GM12878 (cell line): Measurements from ENCODE around the gene HES2. TPM values are rescaled to one million over a fixed set of nuclear protein-coding genes. Genes with fewer than 3 reads are reported as not detected.
A peak's percentile ranks its signal among the peaks of the same experiment; 100 is the strongest.

Experiments used
- ATAC-seq: fragments of 200-7000 bp; cut with Tn5 transposase; 3 replicates; pipeline ENCODE4 v1.9.1; 2020; ENCODE audit warnings: mild to moderate bottlenecking, moderate library complexity
- BruUV-seq: library from RNA; stranded (reverse); fragments of 400-500 nt; replicated peaks from 2 replicates; lab custom pipeline; 2021; lab: Mats Ljungman, UMichigan
- CTCF ChIA-PET: fragments of 300-600 bp; sonication (Branson Sonifier 250); formaldehyde crosslinking; extraction: SDS; loops from one replicate; lab custom pipeline; 2021; ENCODE audit warnings: inconsistent platforms; lab: Yijun Ruan, JAX
- POLR2A ChIA-PET: fragments of 350-600 bp; formaldehyde crosslinking; extraction: SDS; loops from one replicate; lab custom pipeline; 2021; ENCODE audit warnings: inconsistent platforms; lab: Charles Lee
- RAD21 ChIA-PET: fragments of 300-600 bp; sonication (Branson Sonifier 250); formaldehyde crosslinking; loops from one replicate; lab custom pipeline; 2023; ENCODE audit warnings: antibody characterized with exemption; ENCODE audit not compliant: unreplicated experiment; lab: Charles Lee
- SMC1A ChIA-PET: fragments of 300-600 bp; sonication (Branson Sonifier 250); formaldehyde crosslinking; loops from one replicate; lab custom pipeline; 2023; ENCODE audit not compliant: unreplicated experiment, uncharacterized antibody; lab: Charles Lee
- DNase-seq: peaks from one replicate; pipeline ENCODE4 v3.0.0-alpha.2; 2011; ENCODE audit warnings: low read depth, low spot score
- FAIRE-seq: peaks from 3 replicates; lab custom pipeline; 2011; peaks lifted over from hg19 to GRCh38; lab: Jason Lieb, UNC
- H2AFZ ChIP-seq: 2 replicates; pipeline ENCODE4 v1.6.0; 2011; ENCODE audit warnings: low read depth, low read length, control low read depth; ENCODE audit not compliant: control insufficient read depth
- H3K27ac ChIP-seq: 2 replicates; pipeline ENCODE4 v1.5.1; 2011; ENCODE audit warnings: control low read depth; ENCODE audit not compliant: control insufficient read depth, insufficient read depth
- H3K27me3 ChIP-seq, 2 experiments: replicated peaks in 1 of 2; 2 replicates each; pipeline versions ENCODE4 v1.6.0 to v1.6.1; 2011; ENCODE audit warnings: low read length in 1 of 2; ENCODE audit not compliant: control insufficient read depth in 2 of 2, insufficient read depth in 2 of 2
- H3K36me3 ChIP-seq, 2 experiments: 2 replicates each; pipeline ENCODE4 v1.5.1; 2011; ENCODE audit warnings: low read length in 1 of 2; ENCODE audit not compliant: control insufficient read depth in 2 of 2, insufficient read depth in 2 of 2
- H3K4me1 ChIP-seq: 2 replicates; pipeline ENCODE4 v1.6.1; 2011; ENCODE audit warnings: mild to moderate bottlenecking, low read length, moderate library complexity, mixed read lengths; ENCODE audit not compliant: control insufficient read depth, insufficient read depth
- H3K4me2 ChIP-seq: 2 replicates; pipeline ENCODE4 v1.6.0; 2011; ENCODE audit warnings: control low read depth; ENCODE audit not compliant: control insufficient read depth, insufficient read depth
- H3K4me3 ChIP-seq: fragments of 200-600 bp; sonication (generic); 2 replicates; pipeline ENCODE4 v1.5.1; 2016
- H3K79me2 ChIP-seq: 2 replicates; pipeline ENCODE4 v1.6.0; 2011; ENCODE audit warnings: low read length; ENCODE audit not compliant: control insufficient read depth, insufficient read depth
- H3K9ac ChIP-seq: 2 replicates; pipeline ENCODE4 v1.8.0; 2011; ENCODE audit warnings: low read length, control low read depth, mixed read lengths; ENCODE audit not compliant: control insufficient read depth, insufficient read depth
- H3K9me3 ChIP-seq: replicated peaks from 3 replicates; pipeline ENCODE4 v1.5.1; 2011; ENCODE audit warnings: mild to moderate bottlenecking, low read length; ENCODE audit not compliant: control insufficient read depth, insufficient read depth
- H4K20me1 ChIP-seq: 2 replicates; pipeline ENCODE4 v1.6.0; 2011; ENCODE audit not compliant: control insufficient read depth, insufficient read depth
- BHLHE40 ChIP-seq, 2 experiments: fragments of 450-650 bp in 1 of 2; IDR thresholded peaks; 2 replicates each; pipeline ENCODE4 v1.6.1; 2011 to 2017; ENCODE audit warnings: low read depth in 2 of 2, borderline replicate concordance in 1 of 2, improper control_type of control experiment in 1 of 2, low read length in 1 of 2, mild to moderate bottlenecking in 1 of 2
- ZNF274 ChIP-seq: IDR thresholded peaks from one replicate; pipeline ENCODE4 v1.8.0; 2011; ENCODE audit not compliant: insufficient read length, insufficient read depth
- WGBS: methylation state at CpG from one replicate; pipeline ENCODE4 v1.1.6; 2016; ENCODE audit warnings: low lambda C conversion rate; ENCODE audit not compliant: insufficient replicate concordance, insufficient coverage; ENCODE audit errors: missing lambda C conversion rate; 5-methylcytosine and 5-hydroxymethylcytosine counted together
- in situ Hi-C: fragments of 300-500 bp; cut with MboI; formaldehyde crosslinking; loops from 9 replicates; pipeline ENCODE4 v1.14.3; 2018; ENCODE audit warnings: mixed read lengths
- intact Hi-C: fragments of 100-400 bp; cut with micrococcal nuclease; formaldehyde crosslinking; loops from one replicate; pipeline ENCODE4 v1.14.2; 2022; ENCODE audit not compliant: unreplicated experiment
- polyA plus RNA-seq, 11 experiments: library from polyadenylated mRNA; depleted of rRNA in 4 of 11; unstranded in 6 of 11; stranded (reverse) in 5 of 11; fragments of >200 nt; fragmentation: Nextera tagmentation in 4 of 11; fragmentation: Illumina TruSeq in 1 of 11; extraction: Ambion mirVana in 4 of 11; extraction: Trizol in 1 of 11; gene quantifications; 1 replicate in 1 of 11; 2 replicates in 10 of 11; pipeline versions ENCODE4 v1.2.1 to v1.2.3, GENCODE V29; 2011 to 2016; ENCODE audit warnings: inconsistent platforms in 2 of 11, missing spikeins in 2 of 11, low read depth in 1 of 11
- total RNA-seq, 4 experiments: library from RNA; depleted of rRNA in 3 of 4; stranded (reverse); fragments of >200 nt in 3 of 4; fragmentation: Illumina TruSeq in 1 of 4; extraction: Trizol in 1 of 4; gene quantifications; 2 replicates each; pipeline versions ENCODE4 v1.2.1 to v1.2.3, GENCODE V29; 2013 to 2021
- TF ChIP-seq, protein P1 (sequence below), 3 experiments: IDR thresholded peaks in 2 of 3; conservative IDR thresholded peaks in 1 of 3; 2 replicates each; pipeline ENCODE4 v1.5.1; 2011; ENCODE audit warnings: low read depth in 3 of 3, low read length in 3 of 3, mild to moderate bottlenecking in 3 of 3, control low read depth in 2 of 3, moderate library complexity in 2 of 3, inconsistent platforms in 1 of 3, mixed read lengths in 1 of 3; ENCODE audit not compliant: control insufficient read depth in 2 of 3, insufficient read depth in 1 of 3; ENCODE audit errors: extremely low read depth in 1 of 3

Gene HES2
- total and polyA plus RNA-seq, 10 of the 15 experiments (the other 5 are each of a cell fraction or from before 2014, with no cell fraction given) = 0.13 to 2.0 (median 0.26) TPM

GRCh38 chr1:6440198-6441126 is 20.7 kb upstream of the HES2 start:
- TF ChIP-seq BHLHE40 (IDR thresholded peaks at IDR 0.05; ENCODE audit: borderline replicate concordance in 1 of 2, low read depth in 2 of 2, low read length in 1 of 2) = 0 out of 4 replicates have a peak, but pooled peaks of 1 of the 2 experiments have one; percentile 17
- no peak for TF ChIP-seq ZNF274
- TF ChIP-seq, protein P1, sequence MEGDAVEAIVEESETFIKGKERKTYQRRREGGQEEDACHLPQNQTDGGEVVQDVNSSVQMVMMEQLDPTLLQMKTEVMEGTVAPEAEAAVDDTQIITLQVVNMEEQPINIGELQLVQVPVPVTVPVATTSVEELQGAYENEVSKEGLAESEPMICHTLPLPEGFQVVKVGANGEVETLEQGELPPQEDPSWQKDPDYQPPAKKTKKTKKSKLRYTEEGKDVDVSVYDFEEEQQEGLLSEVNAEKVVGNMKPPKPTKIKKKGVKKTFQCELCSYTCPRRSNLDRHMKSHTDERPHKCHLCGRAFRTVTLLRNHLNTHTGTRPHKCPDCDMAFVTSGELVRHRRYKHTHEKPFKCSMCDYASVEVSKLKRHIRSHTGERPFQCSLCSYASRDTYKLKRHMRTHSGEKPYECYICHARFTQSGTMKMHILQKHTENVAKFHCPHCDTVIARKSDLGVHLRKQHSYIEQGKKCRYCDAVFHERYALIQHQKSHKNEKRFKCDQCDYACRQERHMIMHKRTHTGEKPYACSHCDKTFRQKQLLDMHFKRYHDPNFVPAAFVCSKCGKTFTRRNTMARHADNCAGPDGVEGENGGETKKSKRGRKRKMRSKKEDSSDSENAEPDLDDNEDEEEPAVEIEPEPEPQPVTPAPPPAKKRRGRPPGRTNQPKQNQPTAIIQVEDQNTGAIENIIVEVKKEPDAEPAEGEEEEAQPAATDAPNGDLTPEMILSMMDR (IDR thresholded peaks at IDR 0.05 in 2 of 3, conservative IDR thresholded peaks at IDR 0.05 in 1 of 3; ENCODE audit: control insufficient read depth in 2 of 3, extremely low read depth in 1 of 3, insufficient read depth in 1 of 3, low read depth in 3 of 3, low read length in 3 of 3) = peak in 2 of 3 experiments; percentile 23 to 37; a peak in 3 of 6 replicates
- RAD21 ChIA-PET = interaction anchor here (0.6 to 4.2 kb wide), 4 partner anchors 17 to 50 kb away, joined by 3 to 44 read pairs (median 4); partner anchors contain the start of gene PLEKHG5
- H4K20me1 ChIP-seq = peaks cover 4% of the 10 kb centered on the region
- H3K9ac ChIP-seq = no peak overlapping the region
- SMC1A ChIA-PET = no interaction called here
- no peak overlapping the region for H2AFZ ChIP-seq
- POLR2A ChIA-PET = no interaction called here
- BruUV-seq = no TSS peak
- H3K4me3 ChIP-seq = no peak overlapping the region
- CTCF ChIA-PET = interaction anchor here (0.8 to 8.0 kb wide), 10 partner anchors 16 to 194 kb away, joined by 3 to 137 read pairs (median 5); partner anchors contain the start of genes ESPN, HES2 and TNFRSF25
- intact Hi-C loops = no loop called here
- H3K4me1 ChIP-seq = no peaks in the 10 kb centered on the region
- H3K27ac ChIP-seq = no peak overlapping the region
- in situ Hi-C loops = no loop called here
- H3K9me3 ChIP-seq = no peaks in the 10 kb centered on the region
- 24% methylated on average over 44 of the region's 101 CpGs for WGBS
- DNase-seq = no peak
- H3K27me3 ChIP-seq = no peaks in the 10 kb centered on the region; a peak in 1 of 4 replicates
- ATAC-seq = peak; percentile 52
- no peak for FAIRE-seq
- no peaks in the 10 kb centered on the region for H3K79me2 ChIP-seq
- no peak overlapping the region for H3K4me2 ChIP-seq
- H3K36me3 ChIP-seq = no peaks in the 10 kb centered on the region
